CD4-positive, alpha-beta T cell treated with Interleukin-6 at 100 ng/mL for 8 hours (primary cell): ENCODE data around the gene TBC1D17.

ENCODE experiments used
- DNase-seq: peaks from one replicate; pipeline ENCODE4 v3.0.0-alpha.2; 2020; ENCODE audit warnings: mixed read lengths, low spot score

The TBC1D17 gene

GRCh38 chr19:49848938-49849337, 28.6 kb upstream of the TBC1D17 start:
- no peak for DNase-seq

GRCh38 chr19:49849433-49850220, 27.9 kb upstream of the TBC1D17 start:
- DNase-seq = no peak

- no peak for DNase-seq
These were observed 27.3 kb upstream of the TBC1D17 start for GRCh38 chr19:49850221-49850486.

GRCh38 chr19:49850487-49851342, 26.8 kb upstream of the TBC1D17 start, which contains the start of gene PTOV1:
TSS of gene PTOV1 (plus strand) at chr19:49851159.
- DNase-seq = peak; percentile 84

GRCh38 chr19:49851456-49852259, 25.8 kb upstream of the TBC1D17 start:
- DNase-seq = peak; percentile 20

GRCh38 chr19:49852631-49853126, 24.8 kb upstream of the TBC1D17 start:
- DNase-seq = no peak

- no peak for DNase-seq
These were observed 23.6 kb upstream of the TBC1D17 start for GRCh38 chr19:49853852-49854377.

GRCh38 chr19:49854378-49855263, 22.9 kb upstream of the TBC1D17 start:
- DNase-seq = no peak

GRCh38 chr19:49855277-49855675, 22.2 kb upstream of the TBC1D17 start:
- DNase-seq = no peak

- DNase-seq = no peak
These were observed 21.6 kb upstream of the TBC1D17 start for GRCh38 chr19:49855676-49856573.

- DNase-seq = no peak
These were observed 20.9 kb upstream of the TBC1D17 start for GRCh38 chr19:49856574-49857021.

GRCh38 chr19:49857061-49857837, 20.3 kb upstream of the TBC1D17 start:
- DNase-seq = no peak

GRCh38 chr19:49857838-49858087, 19.7 kb upstream of the TBC1D17 start:
- DNase-seq = no peak

- DNase-seq = no peak
These were observed 19.2 kb upstream of the TBC1D17 start for GRCh38 chr19:49858088-49858985.

- DNase-seq = no peak
These were observed 17.7 kb upstream of the TBC1D17 start for GRCh38 chr19:49859682-49860335.

GRCh38 chr19:49860336-49861102, 17.0 kb upstream of the TBC1D17 start:
- DNase-seq = no peak

GRCh38 chr19:49861107-49861506, 16.4 kb upstream of the TBC1D17 start:
- no peak for DNase-seq
